ENCODE results near the gene MAPK12.

MAPK12 gene

GRCh38 chr22:50302564-50302963 is 41.1 kb upstream of the MAPK12 start:
- no peak for TF ChIP-seq ZFX (IDR thresholded peaks at IDR 0.05; ENCODE audit: borderline replicate concordance)
- TF ChIP-seq, protein P1, sequence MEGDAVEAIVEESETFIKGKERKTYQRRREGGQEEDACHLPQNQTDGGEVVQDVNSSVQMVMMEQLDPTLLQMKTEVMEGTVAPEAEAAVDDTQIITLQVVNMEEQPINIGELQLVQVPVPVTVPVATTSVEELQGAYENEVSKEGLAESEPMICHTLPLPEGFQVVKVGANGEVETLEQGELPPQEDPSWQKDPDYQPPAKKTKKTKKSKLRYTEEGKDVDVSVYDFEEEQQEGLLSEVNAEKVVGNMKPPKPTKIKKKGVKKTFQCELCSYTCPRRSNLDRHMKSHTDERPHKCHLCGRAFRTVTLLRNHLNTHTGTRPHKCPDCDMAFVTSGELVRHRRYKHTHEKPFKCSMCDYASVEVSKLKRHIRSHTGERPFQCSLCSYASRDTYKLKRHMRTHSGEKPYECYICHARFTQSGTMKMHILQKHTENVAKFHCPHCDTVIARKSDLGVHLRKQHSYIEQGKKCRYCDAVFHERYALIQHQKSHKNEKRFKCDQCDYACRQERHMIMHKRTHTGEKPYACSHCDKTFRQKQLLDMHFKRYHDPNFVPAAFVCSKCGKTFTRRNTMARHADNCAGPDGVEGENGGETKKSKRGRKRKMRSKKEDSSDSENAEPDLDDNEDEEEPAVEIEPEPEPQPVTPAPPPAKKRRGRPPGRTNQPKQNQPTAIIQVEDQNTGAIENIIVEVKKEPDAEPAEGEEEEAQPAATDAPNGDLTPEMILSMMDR (IDR thresholded peaks at IDR 0.05), result no peak
- H3K27ac ChIP-seq, result peak overlapping the region; percentile 95

DNA sequence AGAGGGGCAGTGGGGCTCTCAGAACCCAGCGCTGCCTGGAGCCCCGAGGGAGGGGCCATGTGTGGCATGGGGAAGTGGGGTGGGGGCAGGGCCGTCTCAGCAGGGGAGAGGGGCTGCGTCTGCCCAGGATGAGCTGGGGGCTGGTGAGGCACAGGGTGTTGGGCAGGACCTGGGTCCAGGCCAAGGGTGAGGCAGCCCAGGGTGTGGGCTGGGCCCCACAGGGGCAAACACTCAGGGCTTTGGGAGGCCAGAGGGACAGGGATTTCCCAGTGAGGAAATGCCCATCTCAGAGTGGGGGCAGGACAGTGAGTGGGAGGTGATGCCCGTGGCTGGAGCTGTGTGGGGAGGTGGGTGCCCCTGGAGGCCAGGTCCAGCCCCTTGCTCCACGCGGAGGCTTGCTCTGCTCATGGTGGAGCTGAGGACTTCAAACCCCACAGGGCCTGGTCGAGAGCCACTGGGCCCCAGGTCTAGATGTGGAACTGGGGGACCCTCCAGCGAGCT is 40.6 kb upstream of the MAPK12 start:
- TF ChIP-seq, protein P1 (IDR thresholded peaks at IDR 0.05), result no peak
- TF ChIP-seq ZFX (IDR thresholded peaks at IDR 0.05; ENCODE audit: borderline replicate concordance), result no peak
- peak overlapping the region; percentile 95 for H3K27ac ChIP-seq

- H3K27ac ChIP-seq, result 0 out of 2 replicates have a peak overlapping the region, but pooled peaks have one; percentile 95
Measured at GRCh38 chr22:50301581-50301991, 40.1 kb upstream of the MAPK12 start.

DNA sequence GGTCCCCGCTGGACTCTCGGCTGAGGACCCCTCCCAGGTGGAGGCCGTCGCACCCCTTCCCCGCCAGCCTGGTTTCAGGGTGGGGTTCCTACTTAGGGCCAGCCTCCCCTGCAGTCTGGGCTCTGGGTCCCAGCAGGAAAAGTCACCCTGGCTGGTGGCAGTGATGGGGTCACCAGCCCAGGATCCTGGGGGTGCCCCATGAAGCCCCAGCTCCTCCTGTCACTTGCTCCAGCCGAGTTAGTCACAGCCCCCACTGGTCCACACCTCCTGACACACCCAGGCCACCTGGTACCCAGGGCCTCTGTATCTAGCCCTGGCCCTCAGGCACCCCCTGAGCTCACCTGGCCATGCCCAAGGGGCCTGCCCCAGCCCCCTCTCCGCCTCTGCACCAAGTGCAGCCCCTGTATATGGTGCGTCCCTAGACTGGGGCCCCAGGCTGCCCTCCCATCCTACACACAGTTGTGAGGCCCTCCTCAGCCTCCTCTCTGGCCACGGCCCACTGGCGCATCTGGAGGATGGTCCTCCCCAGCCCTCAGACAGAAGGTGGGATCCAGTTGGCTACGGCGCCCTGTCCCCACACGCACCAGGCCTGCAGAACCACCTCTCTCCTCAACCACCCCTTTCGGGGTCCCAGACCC is 39.3 kb upstream of the MAPK12 start:
- no peak overlapping the region for H3K27ac ChIP-seq

More at GRCh38 chr22:50301581-50301991, 40.1 kb upstream of the MAPK12 start:
- TF ChIP-seq, protein P1 (IDR thresholded peaks at IDR 0.05), result no peak
- no peak for TF ChIP-seq ZFX (IDR thresholded peaks at IDR 0.05; ENCODE audit: borderline replicate concordance)

GRCh38 chr22:50299785-50300619 is 38.5 kb upstream of the MAPK12 start:
- TF ChIP-seq ZFX (IDR thresholded peaks at IDR 0.05; ENCODE audit: borderline replicate concordance), result no peak
- TF ChIP-seq, protein P1 (IDR thresholded peaks at IDR 0.05), result no peak
- no peak overlapping the region for H3K27ac ChIP-seq

More for the DNA sequence above, 39.3 kb upstream of the MAPK12 start:
- TF ChIP-seq, protein P1 (IDR thresholded peaks at IDR 0.05), result no peak
- no peak for TF ChIP-seq ZFX (IDR thresholded peaks at IDR 0.05; ENCODE audit: borderline replicate concordance)

DNA sequence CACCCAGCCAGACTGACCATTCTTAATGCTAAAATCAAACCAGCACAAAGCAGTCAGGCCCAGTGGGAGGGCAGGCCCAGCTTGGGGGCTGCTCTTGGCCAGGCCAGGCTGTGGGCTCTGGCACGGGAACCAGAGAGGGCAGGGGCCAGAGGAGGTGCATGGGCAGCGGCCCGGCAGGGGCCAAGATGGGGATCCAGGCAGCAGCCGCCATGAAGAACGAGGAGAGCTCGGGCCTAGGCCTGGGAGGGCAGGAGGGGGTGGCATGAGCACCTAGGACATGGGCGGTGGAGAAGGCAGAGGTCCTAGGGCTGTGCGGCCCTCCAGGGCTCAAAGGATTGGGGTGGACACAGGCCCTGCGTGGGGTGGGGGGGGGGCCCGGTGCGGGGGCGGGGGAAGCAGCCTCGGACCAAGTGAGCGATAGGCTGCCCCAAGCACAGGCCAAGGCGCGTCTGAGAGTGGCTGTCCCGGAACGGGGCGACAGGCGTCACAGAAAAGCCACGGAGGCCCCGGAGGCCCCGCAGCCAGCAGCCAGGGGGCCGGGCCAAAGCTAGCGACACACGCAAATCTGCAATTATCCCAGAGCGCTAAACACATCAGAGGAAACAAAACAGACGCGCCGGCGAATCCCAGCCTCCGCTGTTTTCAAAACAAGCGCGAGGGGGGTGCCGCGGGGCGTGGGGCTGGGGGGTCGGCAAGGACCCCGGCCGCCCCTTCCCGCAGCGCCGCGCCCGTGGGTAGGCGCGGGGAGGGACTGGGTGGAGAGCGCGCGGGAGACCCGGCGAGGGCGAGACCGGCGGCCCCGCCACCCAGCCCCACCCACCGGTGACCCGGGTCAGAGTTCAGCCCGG is 37.7 kb upstream of the MAPK12 start:
- no peak overlapping the region for H3K27ac ChIP-seq

More for the DNA sequence above, 37.7 kb upstream of the MAPK12 start:
- TF ChIP-seq, protein P1 (IDR thresholded peaks at IDR 0.05), result no peak
- no peak for TF ChIP-seq ZFX (IDR thresholded peaks at IDR 0.05; ENCODE audit: borderline replicate concordance)

All from 22Rv1 (cell line).